Stimulated activated memory B cell treated with anti-CD40 and anti-IgM and Interleukin-4, amounts not matched to agents 10 μg/mL and 1 μg/mL and 100 μg/mL, for 72 hours (primary cell): Measurements from ENCODE around the gene NRIP3.
"Not testable (repeated sequence)": the region's sequence is repeated elsewhere in the genome, so short reads cannot be mapped to it uniquely, and the experiment has no call there.

Source experiments
- ATAC-seq: fragments of 150-1000 bp; cut with Tn5 transposase; 2 replicates; pipeline ENCODE4 v1.10.0; 2021
- H3K27ac Mint-ChIP-seq: one replicate; pipeline ENCODE4 v1.8.0; 2022; ENCODE audit warnings: mild to moderate bottlenecking, mixed read lengths
- H3K27me3 Mint-ChIP-seq: one replicate; pipeline ENCODE4 v1.8.0; 2022; ENCODE audit warnings: mixed read lengths
- H3K36me3 Mint-ChIP-seq: one replicate; pipeline ENCODE4 v1.8.0; 2022; ENCODE audit warnings: mixed read lengths
- H3K4me1 Mint-ChIP-seq: one replicate; pipeline ENCODE4 v1.8.0; 2022; ENCODE audit warnings: mixed read lengths
- H3K4me3 Mint-ChIP-seq: one replicate; pipeline ENCODE4 v1.8.0; 2022; ENCODE audit warnings: mild to moderate bottlenecking, moderate library complexity, mixed read lengths
- H3K9me3 Mint-ChIP-seq: one replicate; pipeline ENCODE4 v1.8.0; 2022; ENCODE audit warnings: mixed read lengths

NRIP3 gene

DNA sequence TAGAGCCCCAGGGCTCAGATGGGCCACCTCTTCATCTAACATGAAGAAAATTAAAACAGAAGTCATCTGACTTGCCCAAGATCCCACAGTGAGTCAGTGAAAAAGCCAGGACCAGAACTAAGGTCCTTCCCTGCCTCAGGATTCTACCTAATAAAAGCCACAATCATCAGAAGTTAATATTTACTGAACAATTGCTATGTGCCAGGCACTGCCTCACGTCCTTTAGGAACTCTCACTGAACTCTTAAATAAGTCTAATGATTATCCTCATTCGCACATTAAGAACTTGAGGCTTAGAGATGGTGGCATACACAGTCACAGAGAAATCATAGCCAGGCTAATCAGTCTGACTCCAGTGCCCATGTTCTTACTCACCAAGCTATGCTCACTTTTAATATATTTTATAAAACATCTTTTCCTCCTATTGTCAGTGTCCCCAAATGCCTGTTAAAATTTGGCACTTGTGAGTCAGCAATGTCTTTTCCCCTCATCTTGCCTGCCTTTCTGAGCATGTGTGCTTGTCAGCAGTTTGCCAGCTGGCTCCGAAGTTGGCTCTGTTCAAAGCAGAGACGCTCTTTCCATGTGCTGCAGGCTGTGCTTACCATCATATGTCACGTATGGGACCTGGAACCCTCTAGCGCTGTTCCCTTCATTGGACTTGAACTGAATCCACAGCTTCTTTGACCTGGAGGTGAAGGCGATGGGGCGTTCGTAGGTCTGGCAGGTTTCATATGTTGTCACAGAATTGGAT is 21.5 kb upstream of the NRIP3 start:
- H3K27me3 Mint-ChIP-seq: peaks cover 25% of the 10 kb centered on the region
- no peaks in the 10 kb centered on the region for H3K9me3 Mint-ChIP-seq
- no peak overlapping the region for H3K27ac Mint-ChIP-seq
- H3K4me3 Mint-ChIP-seq: no peak overlapping the region
- no peak for ATAC-seq
- no peaks in the 10 kb centered on the region for H3K4me1 Mint-ChIP-seq
- no peaks in the 10 kb centered on the region for H3K36me3 Mint-ChIP-seq

DNA sequence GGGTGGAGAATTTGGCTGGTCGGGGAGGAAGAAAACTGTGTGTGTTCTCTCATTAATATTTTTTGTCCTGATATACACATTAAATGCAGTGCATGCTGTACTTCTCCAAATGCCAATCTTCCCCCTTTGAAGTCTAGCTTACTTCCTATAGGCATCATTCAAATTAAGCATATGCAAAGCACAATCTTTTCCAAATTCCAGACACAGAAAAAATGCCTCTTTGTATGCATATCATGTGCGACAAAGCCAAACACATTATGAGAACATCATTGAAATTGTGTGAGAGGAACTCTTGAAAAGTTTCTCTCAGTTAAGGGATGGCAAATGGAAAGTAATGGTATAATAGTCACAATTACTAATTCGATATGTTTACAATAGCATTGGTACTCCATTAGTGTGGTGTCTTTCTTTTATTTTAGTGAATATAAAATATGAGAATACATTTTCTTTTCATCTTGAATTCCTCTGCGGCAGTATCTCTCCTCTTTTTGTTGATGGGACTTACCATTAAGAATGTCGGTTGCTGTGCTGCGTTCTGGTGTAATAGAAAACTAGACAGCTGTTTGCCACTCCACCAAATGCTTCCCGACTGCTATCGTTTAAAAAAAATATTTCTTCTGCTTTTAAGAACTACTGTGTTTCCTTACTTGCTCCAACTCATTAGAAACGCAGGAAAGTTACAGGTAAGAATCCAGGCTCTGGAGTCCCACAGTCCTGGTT is 19.3 kb upstream of the NRIP3 start:
- Mint-ChIP-seq H3K27ac (no peak overlapping the region), H3K4me3 (no peak overlapping the region), H3K36me3 (no peaks in the 10 kb centered on the region), H3K9me3 (no peaks in the 10 kb centered on the region), H3K4me1 (no peaks in the 10 kb centered on the region), H3K27me3 (peaks cover 15% of the 10 kb centered on the region)
- no peak for ATAC-seq

DNA sequence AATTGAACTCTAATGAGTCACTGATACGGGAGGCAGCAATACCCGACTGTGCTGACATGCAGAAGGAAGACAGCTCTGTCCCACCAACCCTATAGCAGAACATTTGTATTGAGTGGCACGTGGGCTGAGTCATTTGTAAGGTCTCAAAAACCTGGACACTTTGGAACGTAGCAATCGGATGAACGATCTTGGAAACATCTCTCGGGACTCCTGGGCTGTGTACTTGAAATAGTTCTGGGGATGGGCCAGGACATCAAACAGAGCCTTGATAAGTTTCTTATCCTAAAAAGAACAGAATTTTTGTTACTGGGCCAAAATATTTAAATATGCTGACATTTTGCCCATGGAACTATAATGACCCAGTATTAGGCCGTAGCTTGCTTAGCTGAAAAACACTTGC is 17.1 kb upstream of the NRIP3 start:
- no peak overlapping the region for H3K4me3 Mint-ChIP-seq
- H3K4me1 Mint-ChIP-seq: no peaks in the 10 kb centered on the region
- H3K27me3 Mint-ChIP-seq: peaks cover 15% of the 10 kb centered on the region
- no peaks in the 10 kb centered on the region for H3K36me3 Mint-ChIP-seq
- no peak for ATAC-seq
- H3K9me3 Mint-ChIP-seq: no peaks in the 10 kb centered on the region
- no peak overlapping the region for H3K27ac Mint-ChIP-seq

DNA sequence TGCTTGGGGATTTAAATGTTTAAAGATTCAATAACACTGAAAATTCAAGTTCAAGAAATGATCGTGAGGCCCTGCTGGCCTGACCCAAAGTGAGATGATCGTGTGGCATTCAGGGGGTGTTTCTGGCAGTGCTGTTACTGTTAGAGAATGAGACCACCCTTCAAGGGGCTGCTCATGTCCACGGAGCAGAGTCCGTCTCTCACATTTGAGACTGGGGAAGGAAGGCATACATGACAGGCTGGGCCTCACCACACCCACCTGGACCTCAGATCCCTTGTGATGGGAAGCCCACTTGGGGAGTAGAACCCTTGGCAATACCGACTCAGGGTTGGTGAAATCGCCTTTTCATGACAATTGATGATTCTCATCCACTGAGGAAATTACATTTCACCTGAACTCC is 16.1 kb upstream of the NRIP3 start:
- Mint-ChIP-seq H3K4me3 (no peak overlapping the region), H3K27me3 (peaks cover 15% of the 10 kb centered on the region), H3K9me3 (no peaks in the 10 kb centered on the region), H3K4me1 (no peaks in the 10 kb centered on the region), H3K27ac (no peak overlapping the region), H3K36me3 (no peaks in the 10 kb centered on the region)
- no peak for ATAC-seq

DNA sequence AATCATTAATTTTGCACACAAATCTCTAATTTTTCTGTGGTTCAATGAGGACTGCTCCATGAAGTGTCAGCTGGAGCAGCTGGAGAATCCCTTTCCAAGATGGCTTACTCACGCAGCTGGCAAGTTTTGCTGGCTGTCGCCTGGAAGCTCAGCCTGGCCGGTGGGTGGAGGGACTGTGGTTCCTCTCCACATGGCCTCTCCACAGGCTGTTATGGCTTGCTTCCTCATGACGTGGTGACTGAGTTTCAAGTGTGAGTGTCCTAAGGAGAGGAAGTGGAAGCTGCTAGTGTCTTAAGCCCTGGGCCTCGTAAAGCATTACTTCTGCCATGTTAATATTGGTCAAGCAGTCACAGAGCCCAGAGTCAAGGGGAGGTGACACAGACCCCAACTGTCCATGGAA is 14.0 kb upstream of the NRIP3 start:
- no peaks in the 10 kb centered on the region for H3K4me1 Mint-ChIP-seq

DNA sequence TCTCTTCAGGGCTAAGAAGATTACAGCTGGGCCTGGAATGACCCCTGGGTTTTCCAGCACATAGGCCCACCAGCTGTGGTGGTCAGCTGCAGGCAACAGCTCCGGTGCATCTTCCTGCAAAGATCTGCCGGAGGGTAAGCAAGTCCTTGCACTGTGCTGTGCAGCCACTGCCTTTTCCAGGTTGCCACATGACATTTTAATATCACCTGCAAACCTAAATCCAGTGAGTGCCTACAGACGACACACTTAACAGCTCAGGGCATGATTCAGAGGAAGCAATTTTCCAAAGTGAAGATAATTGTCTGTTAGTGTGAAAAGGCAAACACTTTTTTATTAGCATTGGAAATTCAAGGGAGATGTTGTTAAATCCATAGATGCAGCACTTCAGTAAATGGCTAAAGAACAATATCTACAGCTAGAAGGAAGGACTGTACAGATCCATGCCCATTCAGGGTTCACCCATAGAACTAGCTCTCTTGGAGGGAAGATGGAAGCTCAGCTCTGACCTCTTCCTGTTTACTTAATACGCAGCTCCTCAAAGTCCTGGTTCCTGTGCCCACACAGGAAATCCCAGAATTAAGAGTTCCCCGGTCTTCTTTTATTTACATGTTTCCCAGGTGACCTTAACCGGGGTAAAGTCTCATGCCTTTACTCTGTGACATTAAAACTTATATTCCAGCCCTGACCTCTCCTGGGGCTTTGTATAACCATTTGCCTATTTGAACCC is 13.3 kb upstream of the NRIP3 start:
- peaks cover 4% of the 10 kb centered on the region for H3K9me3 Mint-ChIP-seq
- H3K27me3 Mint-ChIP-seq: peaks cover 17% of the 10 kb centered on the region
- H3K27ac Mint-ChIP-seq: no peak overlapping the region
- no peak for ATAC-seq
- no peak overlapping the region for H3K4me3 Mint-ChIP-seq
- no peaks in the 10 kb centered on the region for H3K36me3 Mint-ChIP-seq
- H3K4me1 Mint-ChIP-seq: no peaks in the 10 kb centered on the region

More for the DNA sequence above, 14.0 kb upstream of the NRIP3 start:
- H3K27ac Mint-ChIP-seq: no peak overlapping the region
- H3K9me3 Mint-ChIP-seq: peaks cover 4% of the 10 kb centered on the region
- no peak overlapping the region for H3K4me3 Mint-ChIP-seq
- peak; percentile 65 for ATAC-seq
- H3K36me3 Mint-ChIP-seq: no peaks in the 10 kb centered on the region
- peaks cover 20% of the 10 kb centered on the region for H3K27me3 Mint-ChIP-seq

DNA sequence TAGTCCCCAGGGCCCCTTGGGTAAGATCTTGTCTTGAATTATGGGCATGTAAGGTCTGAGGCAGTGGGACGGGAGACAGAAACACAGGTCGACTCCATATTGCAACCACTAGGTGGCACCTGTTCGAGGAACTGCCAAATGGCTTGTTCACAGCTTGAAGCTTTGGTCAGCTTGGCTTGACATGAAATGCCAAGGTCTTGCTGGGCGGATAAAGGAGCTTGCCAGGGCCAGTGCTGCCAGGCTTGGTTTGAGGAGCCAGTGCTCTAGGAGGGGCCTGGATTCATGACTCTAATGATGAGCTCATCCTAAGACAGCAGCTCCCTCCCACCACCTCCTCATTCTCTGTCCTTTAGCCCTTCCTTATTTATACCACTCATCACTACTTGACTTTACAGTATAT is 11.9 kb upstream of the NRIP3 start:
- Mint-ChIP-seq H3K9me3 (peaks cover 4% of the 10 kb centered on the region), H3K27me3 (peaks cover 12% of the 10 kb centered on the region), H3K4me3 (no peak overlapping the region), H3K4me1 (no peaks in the 10 kb centered on the region), H3K27ac (no peak overlapping the region), H3K36me3 (no peaks in the 10 kb centered on the region)
- ATAC-seq: peak; percentile 79

DNA sequence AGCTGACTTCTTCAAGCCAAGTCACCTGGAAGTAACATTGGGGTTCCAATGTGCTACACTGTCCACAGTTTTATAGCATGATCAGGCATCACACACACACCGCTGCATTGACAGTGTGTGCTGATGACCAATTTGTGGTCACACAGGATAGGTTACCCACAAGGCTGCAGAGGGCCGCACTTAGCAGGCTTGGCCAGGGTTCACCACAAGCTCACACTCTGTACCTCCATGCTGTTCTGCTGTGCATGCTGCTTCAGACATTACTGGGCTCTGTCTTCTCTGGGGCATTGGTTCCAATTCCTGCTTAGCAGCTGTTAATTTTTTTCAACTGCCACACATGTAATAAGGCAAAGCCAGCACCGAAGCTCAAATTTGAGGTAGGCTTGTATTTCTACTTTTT is 11.0 kb upstream of the NRIP3 start:
- Mint-ChIP-seq H3K27ac (no peak overlapping the region), H3K4me1 (no peaks in the 10 kb centered on the region), H3K4me3 (no peak overlapping the region), H3K27me3 (peaks cover 12% of the 10 kb centered on the region), H3K36me3 (no peaks in the 10 kb centered on the region), H3K9me3 (peaks cover 4% of the 10 kb centered on the region)
- ATAC-seq: no peak

DNA sequence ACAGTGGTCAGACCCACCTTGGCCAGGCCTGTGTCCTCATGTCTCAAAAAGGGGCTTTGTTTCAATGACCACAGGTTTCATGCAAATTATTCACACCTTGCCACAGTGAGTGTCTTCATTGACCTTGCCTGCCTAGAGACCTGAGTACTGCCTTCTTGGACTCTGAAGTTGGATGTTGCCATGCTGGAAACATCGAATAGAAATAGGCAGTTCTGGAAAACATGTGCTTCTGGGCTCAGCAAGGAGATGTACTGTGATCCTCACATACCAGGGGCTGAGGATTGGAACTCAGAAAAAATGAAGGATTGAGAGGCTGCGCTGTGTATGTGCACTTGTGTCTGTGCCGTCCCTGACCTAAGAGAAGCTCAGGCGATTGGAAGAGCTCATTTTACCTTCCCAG is 9.6 kb upstream of the NRIP3 start:
- peaks cover 12% of the 10 kb centered on the region for H3K27me3 Mint-ChIP-seq
- H3K27ac Mint-ChIP-seq: no peak overlapping the region
- no peaks in the 10 kb centered on the region for H3K4me1 Mint-ChIP-seq
- H3K9me3 Mint-ChIP-seq: peaks cover 4% of the 10 kb centered on the region
- no peak overlapping the region for H3K4me3 Mint-ChIP-seq
- no peak for ATAC-seq
- H3K36me3 Mint-ChIP-seq: no peaks in the 10 kb centered on the region

DNA sequence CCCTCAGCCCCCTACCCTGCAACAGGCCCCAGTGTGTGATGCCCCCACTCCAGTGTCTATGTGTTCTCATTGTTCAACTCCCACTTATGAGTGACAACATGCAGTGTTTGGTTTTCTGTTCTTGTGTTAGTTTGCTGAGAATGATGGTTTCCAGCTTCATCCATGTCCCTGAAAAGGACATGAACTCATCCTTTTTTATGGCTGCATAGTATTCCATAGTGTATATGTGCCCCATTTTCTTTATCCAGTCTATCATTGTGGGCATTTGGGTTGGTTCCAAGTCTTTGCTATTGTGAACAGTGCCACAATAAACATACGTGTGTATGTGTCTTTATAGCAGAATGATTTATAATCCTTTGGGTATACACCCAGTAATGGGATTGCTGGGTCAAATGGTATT is 5.7 kb upstream of the NRIP3 start:
- ATAC-seq, H3K9me3 Mint-ChIP-seq, H3K36me3 Mint-ChIP-seq, H3K4me3 Mint-ChIP-seq, H3K4me1 Mint-ChIP-seq, H3K27ac Mint-ChIP-seq: not testable (repeated sequence)
- H3K27me3 Mint-ChIP-seq: peaks cover 24% of the 10 kb centered on the region

DNA sequence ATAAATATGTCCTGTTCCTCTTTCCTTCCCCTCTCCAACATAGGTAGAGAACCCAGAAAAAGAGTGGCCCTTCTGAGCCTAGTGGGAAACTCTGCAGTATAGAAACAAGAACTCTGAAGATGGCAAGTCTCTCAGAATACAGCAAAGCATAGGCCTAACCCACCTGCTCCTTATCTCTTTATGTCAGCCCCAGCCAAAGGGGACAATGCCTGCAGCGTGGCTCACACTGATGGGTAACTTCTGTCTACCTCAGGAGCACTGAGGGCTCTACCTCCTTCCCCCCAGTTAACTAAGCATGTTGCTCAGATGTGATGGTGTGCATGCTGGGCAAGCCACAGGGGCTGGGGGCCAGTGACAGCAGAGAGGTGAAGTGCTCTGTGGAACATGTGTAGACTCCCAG is 4.9 kb upstream of the NRIP3 start:
- peaks cover 4% of the 10 kb centered on the region for H3K9me3 Mint-ChIP-seq
- no peaks in the 10 kb centered on the region for H3K4me1 Mint-ChIP-seq
- no peak for ATAC-seq
- no peaks in the 10 kb centered on the region for H3K36me3 Mint-ChIP-seq
- H3K27me3 Mint-ChIP-seq: peaks cover 24% of the 10 kb centered on the region
- H3K27ac Mint-ChIP-seq: no peak overlapping the region
- H3K4me3 Mint-ChIP-seq: no peak overlapping the region

DNA sequence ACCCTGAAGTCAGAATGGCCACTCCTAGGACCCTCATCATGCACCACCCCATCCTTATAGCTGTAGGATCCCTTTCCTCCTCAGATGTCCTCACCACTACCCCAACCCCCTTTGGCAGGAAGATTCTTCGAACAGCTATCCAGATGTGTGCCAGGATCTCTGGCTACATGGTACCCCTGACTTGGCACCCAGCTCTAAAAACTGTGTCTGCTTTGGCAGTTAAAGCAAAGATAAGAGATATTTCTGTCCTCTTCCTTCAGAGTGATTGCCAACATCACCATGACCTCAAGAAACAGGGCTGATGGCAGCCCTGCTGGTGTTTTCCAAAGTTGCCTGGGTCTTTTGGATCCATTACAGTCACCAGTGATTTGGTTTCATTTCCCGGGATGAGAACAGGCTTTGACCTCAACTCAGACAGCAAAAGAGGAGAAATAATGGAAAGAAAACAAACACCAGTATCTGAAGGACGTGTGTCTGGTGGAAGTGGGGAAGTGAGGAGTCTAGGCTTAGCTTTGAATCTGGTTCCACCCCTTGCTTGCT is 4.3 kb upstream of the NRIP3 start:
- Mint-ChIP-seq H3K27ac (no peak overlapping the region), H3K4me1 (peaks cover 4% of the 10 kb centered on the region), H3K27me3 (peaks cover 23% of the 10 kb centered on the region), H3K9me3 (peaks cover 3% of the 10 kb centered on the region), H3K4me3 (no peak overlapping the region), H3K36me3 (no peaks in the 10 kb centered on the region)
- no peak for ATAC-seq

DNA sequence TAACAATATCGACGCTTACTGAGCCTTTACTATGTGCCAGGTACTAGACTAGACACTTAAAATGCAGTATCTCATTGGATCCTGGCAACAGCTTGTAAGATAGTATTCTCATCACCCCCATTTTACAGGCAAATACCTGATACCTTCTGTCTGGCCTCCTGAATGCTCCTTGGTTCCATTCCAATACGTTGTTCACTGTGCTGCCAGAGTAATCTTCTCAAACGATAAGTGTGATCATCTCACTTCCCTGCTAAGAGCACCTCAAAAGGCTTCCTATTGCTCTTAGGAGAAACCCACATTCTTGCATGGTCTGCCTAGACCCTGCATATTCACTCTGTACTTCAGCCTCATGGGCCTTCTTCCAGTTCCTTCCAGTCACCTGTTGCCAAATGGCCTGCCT is 1.3 kb upstream of the NRIP3 start:
- ATAC-seq: no peak
- no peak overlapping the region for H3K27ac Mint-ChIP-seq
- peak overlapping the region; percentile 6 for H3K4me3 Mint-ChIP-seq
- H3K4me1 Mint-ChIP-seq: peaks cover 6% of the 10 kb centered on the region
- H3K36me3 Mint-ChIP-seq: no peaks in the 10 kb centered on the region
- no peaks in the 10 kb centered on the region for H3K9me3 Mint-ChIP-seq
- H3K27me3 Mint-ChIP-seq: peaks cover 44% of the 10 kb centered on the region

DNA sequence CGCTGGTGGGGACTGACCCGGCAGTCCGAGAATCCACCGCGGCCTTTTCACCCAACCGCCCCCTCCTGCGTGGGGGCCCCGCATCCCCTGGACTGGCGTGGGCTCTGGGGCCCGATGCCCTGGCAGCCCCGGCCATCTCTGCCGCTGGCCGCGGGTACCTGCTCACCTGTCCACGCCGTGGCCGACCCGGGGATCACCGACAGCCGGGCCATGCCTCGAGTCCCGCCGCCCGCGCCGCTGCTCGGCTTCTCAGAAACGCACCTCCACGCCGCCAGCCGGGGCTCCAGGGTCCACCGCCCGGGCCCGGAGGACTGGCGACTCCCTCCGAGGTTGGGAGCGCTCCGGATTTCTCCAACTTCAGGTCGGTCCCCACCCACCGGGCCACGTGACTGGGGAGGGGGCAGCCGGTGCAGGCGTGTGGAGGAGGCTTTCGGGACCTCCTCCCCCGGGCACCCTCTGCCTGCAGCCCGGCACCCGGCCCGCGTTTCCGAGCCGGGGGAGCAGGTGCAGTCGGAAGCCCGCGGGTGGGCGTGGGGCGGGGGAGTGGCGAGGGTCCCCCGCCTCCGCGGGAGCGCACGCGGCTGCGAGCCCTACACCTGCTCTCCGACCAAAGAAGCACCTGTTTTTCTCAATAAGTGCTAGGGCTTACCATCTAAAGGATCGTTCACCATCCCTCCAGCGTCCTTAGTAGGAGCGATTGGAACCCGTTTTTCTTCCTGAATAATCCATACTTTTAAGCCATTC is 554 bp upstream of the NRIP3 start:
- Mint-ChIP-seq H3K36me3 (no peaks in the 10 kb centered on the region), H3K27ac (no peak overlapping the region), H3K27me3 (peaks cover 52% of the 10 kb centered on the region), H3K4me3 (peak overlapping the region; percentile 44), H3K4me1 (peaks cover 6% of the 10 kb centered on the region), H3K9me3 (no peaks in the 10 kb centered on the region)
- peak; percentile 22 for ATAC-seq
